ENCODE results near the gene THSD4. TPM values are rescaled to one million over a fixed set of nuclear protein-coding genes. Genes with fewer than 3 reads are reported as not detected.

THSD4 gene
- polyA plus RNA-seq, 1 donor from 2014 or later, result 0.46 TPM

- no peaks in the 10 kb centered on the region for H3K27me3 ChIP-seq (ENCODE audit: insufficient read depth, low read depth, low read length)
- no peaks in the 10 kb centered on the region for H3F3A ChIP-seq (ENCODE audit: insufficient read depth, low read length, poor library complexity, severe bottlenecking)
- H3K36me3 ChIP-seq (ENCODE audit: insufficient read depth, low read length), result no peaks in the 10 kb centered on the region
- no peak overlapping the region for H3K4me2 ChIP-seq (ENCODE audit: low read length)
- H3K9me3 ChIP-seq (ENCODE audit: low read length), result no peaks in the 10 kb centered on the region
- no peak overlapping the region for H3K4me3 ChIP-seq (ENCODE audit: low read length)
- TF ChIP-seq CTCF (IDR thresholded peaks at IDR 0.05; ENCODE audit: poor library complexity, severe bottlenecking) (no peak), MXI1 (conservative IDR thresholded peaks at IDR 0.05; ENCODE audit: poor library complexity, severe bottlenecking) (no peak), EZH2 (IDR thresholded peaks at IDR 0.05; ENCODE audit: borderline replicate concordance, insufficient read depth, low read length, poor library complexity, severe bottlenecking) (no peak), TAF1 (IDR thresholded peaks at IDR 0.05; ENCODE audit: low read depth) (no peak), RAD21 (conservative IDR thresholded peaks at IDR 0.05) (no peak), SMC3 (conservative IDR thresholded peaks at IDR 0.05; ENCODE audit: poor library complexity) (no peak), EP300 (conservative IDR thresholded peaks at IDR 0.05; ENCODE audit: poor library complexity, severe bottlenecking) (no peak), REST (IDR thresholded peaks at IDR 0.05; ENCODE audit: borderline replicate concordance) (no peak), POLR2AphosphoS5 (IDR thresholded peaks at IDR 0.05) (no peak)
- H3K79me2 ChIP-seq (replicated peaks; ENCODE audit: insufficient read depth, low read length), result no peaks in the 10 kb centered on the region
- H3K9me2 ChIP-seq (ENCODE audit: insufficient read depth, low read length), result no peaks in the 10 kb centered on the region
- no peaks in the 10 kb centered on the region for H4K20me1 ChIP-seq (ENCODE audit: insufficient read depth)
- H2AFZ ChIP-seq (ENCODE audit: low read depth, low read length), result no peak overlapping the region
- H3K9ac ChIP-seq (ENCODE audit: low read length), result no peak overlapping the region
- no peak overlapping the region for H3K27ac ChIP-seq (ENCODE audit: low read length)
Measured at GRCh38 chr15:71739355-71739754, 624.1 kb downstream of the THSD4 start.

DNA sequence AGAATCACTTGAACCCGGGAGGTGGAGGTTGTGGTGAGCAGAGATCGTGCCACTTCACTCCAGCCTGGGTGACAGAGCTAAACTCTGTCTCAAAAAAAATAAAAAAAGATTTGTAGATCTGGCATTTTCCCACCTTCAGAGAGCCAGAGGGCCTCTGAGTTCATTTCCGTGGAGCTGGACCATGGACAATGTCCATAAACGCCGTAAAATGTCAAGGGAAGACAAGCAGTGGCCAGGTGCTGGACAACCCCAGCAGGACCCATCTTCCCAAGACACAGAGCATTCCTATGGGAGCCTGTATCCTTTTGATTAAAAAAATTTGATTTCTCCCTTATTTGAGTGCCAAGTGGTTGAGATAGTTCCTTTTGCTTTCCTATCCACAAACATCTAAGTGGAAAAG is 627.7 kb downstream of the THSD4 start:
- no peaks in the 10 kb centered on the region for H3K36me3 ChIP-seq (ENCODE audit: insufficient read depth, low read length)
- no peak overlapping the region for H3K9ac ChIP-seq (ENCODE audit: low read length)
- H3K27me3 ChIP-seq (ENCODE audit: insufficient read depth, low read depth, low read length), result no peaks in the 10 kb centered on the region
- H2AFZ ChIP-seq (ENCODE audit: low read depth, low read length), result no peak overlapping the region
- H3K27ac ChIP-seq (ENCODE audit: low read length), result no peak overlapping the region
- H3K79me2 ChIP-seq (replicated peaks; ENCODE audit: insufficient read depth, low read length), result no peaks in the 10 kb centered on the region
- no peak overlapping the region for H3K4me2 ChIP-seq (ENCODE audit: low read length)
- H3K9me3 ChIP-seq (ENCODE audit: low read length), result no peaks in the 10 kb centered on the region
- no peaks in the 10 kb centered on the region for H3K9me2 ChIP-seq (ENCODE audit: insufficient read depth, low read length)
- H4K20me1 ChIP-seq (ENCODE audit: insufficient read depth), result no peaks in the 10 kb centered on the region
- no peaks in the 10 kb centered on the region for H3F3A ChIP-seq (ENCODE audit: insufficient read depth, low read length, poor library complexity, severe bottlenecking)
- H3K4me3 ChIP-seq (ENCODE audit: low read length), result no peak overlapping the region
- TF ChIP-seq EZH2 (IDR thresholded peaks at IDR 0.05; ENCODE audit: borderline replicate concordance, insufficient read depth, low read length, poor library complexity, severe bottlenecking), result no peak
- no peak for TF ChIP-seq CTCF (IDR thresholded peaks at IDR 0.05; ENCODE audit: poor library complexity, severe bottlenecking)
- TF ChIP-seq REST (IDR thresholded peaks at IDR 0.05; ENCODE audit: borderline replicate concordance), result no peak
- no peak for TF ChIP-seq EP300 (conservative IDR thresholded peaks at IDR 0.05; ENCODE audit: poor library complexity, severe bottlenecking)
- TF ChIP-seq RAD21 (conservative IDR thresholded peaks at IDR 0.05), result no peak
- no peak for TF ChIP-seq SMC3 (conservative IDR thresholded peaks at IDR 0.05; ENCODE audit: poor library complexity)
- TF ChIP-seq POLR2AphosphoS5 (IDR thresholded peaks at IDR 0.05), result no peak
- TF ChIP-seq TAF1 (IDR thresholded peaks at IDR 0.05; ENCODE audit: low read depth), result no peak

All from neural cell (in vitro differentiated cells).